Measurements from ENCODE around the gene NT5DC1. TPM values are rescaled to one million over a fixed set of nuclear protein-coding genes. Genes with fewer than 3 reads are reported as not detected.
A peak's percentile ranks its signal among the peaks of the same experiment; 100 is the strongest.
"Not testable (repeated sequence)": the region's sequence is repeated elsewhere in the genome, so short reads cannot be mapped to it uniquely, and the experiment has no call there.

The NT5DC1 gene
- total RNA-seq, 2 experiments from 2014 or later, result 30.2 to 31.7 TPM

DNA sequence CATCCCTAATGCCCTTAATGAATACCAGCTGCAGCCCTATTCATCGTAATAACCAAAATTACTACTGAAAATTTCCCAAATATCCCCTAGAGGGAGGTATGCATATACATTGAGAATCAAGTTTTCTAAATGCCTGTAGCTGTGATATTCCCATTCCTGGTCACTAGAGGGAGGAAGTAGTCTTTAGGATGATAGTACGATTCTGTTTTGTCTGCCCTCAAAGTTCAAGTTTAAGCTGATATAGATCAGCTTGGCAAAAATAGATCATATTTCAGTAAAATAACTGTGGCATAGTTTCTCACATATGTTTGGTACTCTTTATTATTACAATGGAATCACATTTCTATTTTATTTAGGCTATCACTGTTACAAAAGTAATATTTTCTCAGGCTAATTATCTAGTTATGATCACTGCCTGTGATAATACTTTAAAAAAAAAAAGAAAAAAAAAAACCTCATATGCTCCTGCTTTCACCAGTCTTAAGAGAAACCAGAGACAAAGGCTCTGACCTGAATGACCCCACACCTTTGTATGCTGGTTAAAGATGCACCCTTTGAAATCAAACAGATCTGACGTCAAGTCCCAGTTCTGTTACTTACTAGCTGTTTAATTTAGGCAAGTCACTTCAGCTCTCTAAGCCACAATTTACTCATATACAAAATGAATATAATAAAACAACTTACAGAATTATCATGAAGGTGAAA is 168.1 kb downstream of the NT5DC1 start:
- Mint-ChIP-seq H3K4me1 (peaks cover 11% of the 10 kb centered on the region), H3K36me3 (ENCODE audit: low read depth) (peaks cover 8% of the 10 kb centered on the region), H3K27ac (no peak overlapping the region), H3K9me3 (no peaks in the 10 kb centered on the region), H3K27me3 (no peaks in the 10 kb centered on the region), H3K4me3 (no peak overlapping the region)
- CTCF ChIA-PET, result interaction anchor here (0.9 to 3.4 kb wide), 9 partner anchors 10 to 393 kb away, joined by 3 to 13 read pairs (median 5); partner anchors contain the start of genes RWDD1 and TSPYL4
- DNase-seq, result no peak
- POLR2A ChIA-PET, result no interaction called here

DNA sequence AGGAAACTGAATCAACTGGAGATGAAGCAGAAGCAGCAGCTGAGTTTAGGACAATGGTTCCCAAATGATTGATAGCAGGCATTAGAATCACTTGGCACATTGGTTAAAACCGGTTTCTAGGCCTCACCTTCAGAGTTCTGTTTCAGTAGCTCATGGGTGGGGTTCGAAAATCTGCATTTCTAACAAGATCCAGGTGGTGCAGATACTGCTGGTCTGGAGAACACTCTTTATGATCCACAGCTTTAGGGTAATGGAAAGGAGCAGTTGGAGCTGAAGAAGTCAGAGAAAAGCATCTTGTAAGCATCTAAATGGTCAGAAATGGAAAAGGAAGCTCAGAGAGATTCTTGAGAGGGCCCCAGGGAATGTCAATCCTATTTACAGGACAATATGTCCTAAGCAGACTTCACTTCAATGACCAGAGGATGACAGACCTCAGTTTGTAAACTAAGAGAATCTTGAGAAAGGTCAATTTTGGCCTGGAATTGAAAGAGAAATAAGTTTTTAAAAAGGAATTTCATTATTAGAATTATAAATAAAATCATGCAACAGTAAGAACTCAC is 170.6 kb downstream of the NT5DC1 start:
- H3K36me3 Mint-ChIP-seq (ENCODE audit: low read depth), result peaks cover 18% of the 10 kb centered on the region
- H3K4me1 Mint-ChIP-seq, result peaks cover 17% of the 10 kb centered on the region
- DNase-seq, result no peak
- H3K27me3 Mint-ChIP-seq, result no peaks in the 10 kb centered on the region
- CTCF ChIA-PET, result interaction anchor here (1.0 kb wide), 1 partner anchor 9 kb away, joined by 3 read pairs; no protein-coding TSS in a partner anchor
- H3K9me3 Mint-ChIP-seq, result no peaks in the 10 kb centered on the region
- POLR2A ChIA-PET, result no interaction called here
- no peak overlapping the region for H3K27ac Mint-ChIP-seq
- no peak overlapping the region for H3K4me3 Mint-ChIP-seq

DNA sequence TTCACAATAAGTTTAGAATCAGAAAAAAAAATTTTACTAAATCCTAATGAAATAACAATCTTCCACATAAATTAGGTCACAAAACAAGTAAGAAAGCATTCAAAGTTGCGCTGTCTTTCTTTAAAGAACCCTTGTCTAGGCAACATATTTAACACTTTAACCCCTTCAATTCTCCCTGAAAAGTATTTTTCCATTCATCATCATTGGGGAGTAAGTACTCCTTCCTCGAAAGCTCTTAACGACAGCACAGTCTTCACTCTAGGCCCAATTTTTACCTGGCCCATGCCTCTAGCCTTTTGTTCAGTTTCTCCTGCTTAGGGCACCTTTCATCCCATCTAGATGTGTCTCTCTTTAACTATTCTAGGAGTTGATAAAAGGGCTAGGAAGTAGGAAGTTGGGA is 176.5 kb downstream of the NT5DC1 start:
- ChIA-PET CTCF (interaction anchor here (0.6 to 1.0 kb wide), 3 partner anchors 13 to 1423 kb away, joined by 3 read pairs; no protein-coding TSS in a partner anchor), POLR2A (no interaction called here)
- Mint-ChIP-seq H3K4me1 (peaks cover 49% of the 10 kb centered on the region), H3K4me3 (peak overlapping the region; percentile 90), H3K27me3 (no peaks in the 10 kb centered on the region), H3K9me3 (no peaks in the 10 kb centered on the region), H3K36me3 (ENCODE audit: low read depth) (peaks cover 47% of the 10 kb centered on the region), H3K27ac (peak overlapping the region; percentile 79)
- no peak for DNase-seq

DNA sequence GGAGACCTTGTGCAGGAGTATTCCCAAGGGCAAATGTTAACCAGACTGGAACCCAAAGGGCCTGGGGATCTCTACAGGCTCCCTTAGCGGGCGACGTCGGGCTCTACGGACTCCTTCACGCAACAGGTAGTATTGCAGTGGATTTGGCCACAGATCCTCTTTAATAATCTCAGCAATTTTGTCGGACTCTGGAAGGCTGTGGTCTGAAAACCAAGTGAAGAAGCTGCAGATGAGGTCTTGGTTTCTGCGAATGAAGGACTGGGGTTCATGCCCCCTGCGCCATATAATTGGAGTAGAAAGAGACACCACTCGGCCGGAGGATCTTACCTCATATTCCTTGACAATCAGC is 177.8 kb downstream of the NT5DC1 start:
- H3K27ac Mint-ChIP-seq, result peak overlapping the region; percentile 97
- H3K9me3 Mint-ChIP-seq, result no peaks in the 10 kb centered on the region
- no peak for DNase-seq
- no peaks in the 10 kb centered on the region for H3K27me3 Mint-ChIP-seq
- H3K4me3 Mint-ChIP-seq, result peak overlapping the region; percentile 90
- peaks cover 46% of the 10 kb centered on the region for H3K36me3 Mint-ChIP-seq (ENCODE audit: low read depth)
- POLR2A ChIA-PET, result no interaction called here
- peaks cover 49% of the 10 kb centered on the region for H3K4me1 Mint-ChIP-seq
- CTCF ChIA-PET, result interaction anchor here (0.7 to 2.1 kb wide), 4 partner anchors 9 to 26 kb away, joined by 3 to 8 read pairs (median 6); no protein-coding TSS in a partner anchor

DNA sequence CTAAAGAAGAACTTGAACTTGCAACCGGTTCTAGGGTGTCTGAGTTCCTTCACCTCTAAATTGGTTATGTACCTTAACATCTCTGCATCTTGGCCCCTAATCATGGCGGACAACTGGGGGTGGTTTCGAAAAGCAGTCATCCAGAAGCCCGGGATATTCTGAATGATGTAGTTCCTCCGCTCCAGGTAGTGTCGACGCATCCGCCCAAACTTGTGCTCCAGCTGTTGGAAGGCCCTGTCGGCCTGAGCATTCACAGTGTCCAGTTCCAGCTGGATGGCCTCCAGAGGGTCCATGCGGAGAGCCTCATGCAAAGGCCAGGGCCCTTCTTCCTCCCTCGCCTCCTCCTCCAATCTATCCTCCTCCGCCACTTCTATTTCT is 178.2 kb downstream of the NT5DC1 start:
- H3K27ac Mint-ChIP-seq, result peak overlapping the region; percentile 97
- H3K4me3 Mint-ChIP-seq, result peak overlapping the region; percentile 90
- peaks cover 49% of the 10 kb centered on the region for H3K4me1 Mint-ChIP-seq
- peak; percentile 22 for DNase-seq
- ChIA-PET CTCF (interaction anchor here (0.7 to 2.1 kb wide), 5 partner anchors 9 to 281 kb away, joined by 3 to 8 read pairs (median 5); no protein-coding TSS in a partner anchor), POLR2A (interaction anchor here (0.6 to 2.0 kb wide), 2 partner anchors 292 to 402 kb away, joined by 4 read pairs; partner anchors contain the start of gene RWDD1)
- no peaks in the 10 kb centered on the region for H3K9me3 Mint-ChIP-seq
- H3K27me3 Mint-ChIP-seq, result no peaks in the 10 kb centered on the region
- H3K36me3 Mint-ChIP-seq (ENCODE audit: low read depth), result peaks cover 45% of the 10 kb centered on the region

DNA sequence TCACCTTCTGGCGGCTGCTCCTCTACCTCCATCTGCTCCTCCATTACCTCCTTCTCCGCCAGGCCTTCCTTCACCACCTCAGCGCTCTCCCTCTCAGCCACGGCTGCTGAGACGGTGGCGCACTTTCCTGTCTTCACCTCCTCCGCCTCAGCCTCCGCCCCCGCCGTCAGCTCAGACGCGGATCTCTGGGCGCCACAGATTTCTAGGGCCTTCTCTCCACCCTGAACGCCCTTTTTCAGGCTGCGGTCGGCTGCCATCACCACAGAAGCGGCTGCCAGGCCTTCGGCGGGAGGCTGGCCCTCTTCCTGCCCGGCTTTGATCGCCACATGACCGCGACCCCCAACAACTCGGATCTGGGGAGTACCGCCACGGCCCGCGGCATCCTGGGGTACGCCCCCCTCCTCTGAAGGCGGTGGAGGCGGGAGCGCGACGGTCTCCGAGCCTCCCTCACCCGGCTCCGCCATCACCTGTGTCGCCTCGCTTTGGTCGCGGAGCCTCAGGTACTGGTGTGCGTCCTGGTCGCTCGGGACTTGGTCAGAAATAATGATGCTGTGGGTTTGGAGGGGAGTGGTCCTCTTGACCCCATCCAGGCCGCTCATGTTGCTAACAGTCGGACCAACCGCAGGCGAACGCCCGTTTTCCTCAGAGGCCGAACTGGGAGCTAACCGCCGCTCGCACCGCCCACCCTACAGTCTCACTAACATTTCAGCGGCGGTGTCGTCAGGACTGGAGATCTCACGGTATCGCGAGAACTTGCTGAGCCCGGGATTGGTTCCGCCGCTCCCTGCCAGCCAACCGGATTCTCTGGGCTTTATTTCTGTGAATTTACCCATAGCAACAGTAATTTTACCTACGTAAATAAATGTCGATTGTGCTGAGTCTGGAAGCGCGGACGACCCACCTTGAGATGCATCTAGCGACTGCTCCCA is 178.8 kb downstream of the NT5DC1 start, which contains the start of gene TSPYL1:
Gene TSPYL1 (minus strand): TSS at position 699 of the 929 bp plus-strand sequence. CDS start 100 bp downstream, at position 599.
- Mint-ChIP-seq H3K27me3 (no peaks in the 10 kb centered on the region), H3K36me3 (ENCODE audit: low read depth) (peaks cover 41% of the 10 kb centered on the region), H3K27ac (peak within 1 kb of the TSS; percentile 97), H3K9me3 (no peaks in the 10 kb centered on the region), H3K4me3 (peak within 1 kb of the TSS; percentile 90), H3K4me1 (peaks cover 49% of the 10 kb centered on the region)
- ChIA-PET POLR2A (interaction anchor here (0.6 to 2.0 kb wide), 4 partner anchors 12 to 401 kb away, joined by 3 to 4 read pairs (median 4); partner anchors contain the start of genes RWDD1 and TSPYL4), CTCF (interaction anchor here (0.7 to 2.1 kb wide), 7 partner anchors 8 to 281 kb away, joined by 3 to 8 read pairs (median 4); no protein-coding TSS in a partner anchor)
- DNase-seq, result peak; percentile 97

DNA sequence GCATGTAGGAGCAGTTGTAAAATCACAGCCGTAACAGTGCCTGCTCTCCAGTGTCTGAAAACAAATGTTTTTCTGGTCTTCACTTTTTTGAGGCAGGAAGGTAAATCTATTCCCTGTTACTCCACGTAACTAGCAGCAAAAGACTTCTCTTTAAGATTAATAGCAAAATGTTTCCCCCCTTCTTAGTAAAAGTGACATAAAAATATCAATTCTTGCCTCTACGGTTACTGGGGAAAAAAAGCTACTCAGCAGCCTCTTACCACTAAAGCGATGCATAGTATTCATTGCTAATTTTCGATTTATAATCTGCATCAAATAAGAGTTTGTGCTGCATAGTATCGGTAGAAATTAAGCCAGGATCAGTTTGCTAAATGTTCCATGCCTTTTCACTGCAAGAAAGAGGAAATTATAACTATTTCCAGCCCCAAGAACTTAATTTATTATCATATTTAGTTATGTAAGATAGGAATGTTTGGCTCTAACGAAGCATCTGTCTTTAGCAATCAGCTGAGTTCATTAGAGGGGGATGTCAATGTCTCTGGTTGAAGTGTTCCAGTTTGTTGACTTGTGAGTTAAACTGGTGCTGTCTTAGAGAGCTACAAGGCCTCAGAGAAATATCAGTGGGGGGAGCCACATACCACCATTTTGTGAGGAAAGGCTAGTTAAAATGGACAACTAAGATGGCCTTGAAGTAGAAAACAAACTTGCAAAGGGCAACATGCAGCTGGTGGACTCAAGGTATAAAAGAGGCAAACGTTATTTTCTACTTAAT is 179.7 kb downstream of the NT5DC1 start:
- Mint-ChIP-seq H3K36me3 (ENCODE audit: low read depth) (peaks cover 35% of the 10 kb centered on the region), H3K4me1 (peaks cover 43% of the 10 kb centered on the region)

DNA sequence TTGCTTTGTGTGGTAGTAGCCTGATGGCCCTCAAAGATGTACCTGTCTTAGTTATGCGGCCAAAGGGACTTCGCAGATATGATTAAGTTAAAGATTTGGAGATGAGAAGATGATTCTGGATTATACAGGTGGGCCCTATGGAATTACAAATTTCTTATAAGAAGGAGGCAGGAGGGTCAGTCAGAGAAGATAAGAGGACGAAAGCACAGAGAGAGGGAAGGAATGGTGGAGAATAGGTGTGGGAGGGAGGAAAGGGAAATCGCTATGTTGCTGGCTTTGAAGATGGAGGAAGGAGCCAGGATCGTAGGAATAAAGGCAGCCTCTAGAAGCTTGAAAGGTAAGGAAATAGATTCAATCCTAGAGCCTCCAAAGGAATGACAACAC is 180.3 kb downstream of the NT5DC1 start:
- Mint-ChIP-seq H3K27me3 (no peaks in the 10 kb centered on the region), H3K36me3 (ENCODE audit: low read depth) (peaks cover 32% of the 10 kb centered on the region), H3K9me3 (no peaks in the 10 kb centered on the region), H3K4me1 (peaks cover 39% of the 10 kb centered on the region), H3K27ac (peak overlapping the region; percentile 97), H3K4me3 (peak overlapping the region; percentile 90)
- ChIA-PET POLR2A (no interaction called here), CTCF (interaction anchor here (1.2 to 1.8 kb wide), 3 partner anchors 9 to 29 kb away, joined by 3 to 4 read pairs (median 4); no protein-coding TSS in a partner anchor)
- DNase-seq, result no peak

More for the DNA sequence above, 179.7 kb downstream of the NT5DC1 start:
- Mint-ChIP-seq H3K27me3 (no peaks in the 10 kb centered on the region), H3K27ac (peak overlapping the region; percentile 97), H3K4me3 (peak overlapping the region; percentile 90), H3K9me3 (no peaks in the 10 kb centered on the region)
- POLR2A ChIA-PET, result interaction anchor here (0.6 to 2.0 kb wide), 3 partner anchors 13 to 291 kb away, joined by 3 to 4 read pairs (median 3); partner anchors contain the start of genes RWDD1 and TSPYL4
- no peak for DNase-seq
- CTCF ChIA-PET, result interaction anchor here (1.0 to 2.1 kb wide), 5 partner anchors 7 to 62 kb away, joined by 3 to 7 read pairs (median 4); no protein-coding TSS in a partner anchor

DNA sequence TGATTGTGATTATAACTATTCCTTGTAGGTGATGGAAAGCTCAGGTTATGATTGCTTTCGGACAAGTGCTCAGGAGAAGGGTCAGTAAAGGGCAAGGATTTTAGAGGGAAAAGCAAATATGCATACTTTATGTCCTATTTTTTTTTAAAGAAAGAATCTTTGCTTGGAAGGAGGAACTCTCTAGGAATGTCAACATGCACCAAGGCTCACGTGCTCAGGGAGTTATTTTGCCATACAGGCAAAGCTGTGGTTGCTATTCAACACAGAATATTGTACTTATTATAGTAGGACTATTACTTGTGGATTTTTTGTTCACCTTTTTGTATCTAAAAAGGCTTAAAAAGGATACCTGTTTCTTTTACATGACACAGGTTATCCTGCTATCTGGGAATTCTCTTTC is 182.0 kb downstream of the NT5DC1 start:
- no peaks in the 10 kb centered on the region for H3K9me3 Mint-ChIP-seq
- H3K27ac Mint-ChIP-seq, result no peak overlapping the region
- H3K27me3 Mint-ChIP-seq, result no peaks in the 10 kb centered on the region
- no peak overlapping the region for H3K4me3 Mint-ChIP-seq
- peaks cover 24% of the 10 kb centered on the region for H3K4me1 Mint-ChIP-seq
- no peak for DNase-seq
- POLR2A ChIA-PET, result no interaction called here
- CTCF ChIA-PET, result no interaction called here
- H3K36me3 Mint-ChIP-seq (ENCODE audit: low read depth), result peaks cover 18% of the 10 kb centered on the region

DNA sequence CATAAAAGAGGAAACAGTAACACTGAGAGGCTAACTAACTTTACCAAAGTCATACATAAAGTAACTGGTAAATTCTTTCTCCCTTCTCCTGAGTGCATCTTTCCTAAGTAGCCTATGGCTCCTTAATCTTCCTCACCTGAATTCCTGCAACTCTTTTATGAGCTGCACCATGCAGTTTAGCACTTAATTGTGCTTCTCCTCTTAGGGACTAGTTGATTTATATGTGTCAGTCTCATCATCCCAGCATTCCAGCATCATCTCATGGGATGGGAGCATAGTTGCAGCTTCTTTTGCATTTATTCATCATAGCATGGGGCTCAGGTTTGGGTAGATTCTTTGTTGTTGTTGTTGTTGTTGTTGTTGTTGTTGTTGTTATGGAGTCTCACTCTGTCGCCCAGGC is 182.5 kb downstream of the NT5DC1 start:
- no peaks in the 10 kb centered on the region for H3K9me3 Mint-ChIP-seq
- H3K4me3 Mint-ChIP-seq, result no peak overlapping the region
- H3K27ac Mint-ChIP-seq, result no peak overlapping the region
- no peaks in the 10 kb centered on the region for H3K27me3 Mint-ChIP-seq
- peaks cover 14% of the 10 kb centered on the region for H3K36me3 Mint-ChIP-seq (ENCODE audit: low read depth)
- CTCF ChIA-PET, result no interaction called here
- no peak for DNase-seq
- H3K4me1 Mint-ChIP-seq, result peaks cover 19% of the 10 kb centered on the region
- POLR2A ChIA-PET, result no interaction called here

DNA sequence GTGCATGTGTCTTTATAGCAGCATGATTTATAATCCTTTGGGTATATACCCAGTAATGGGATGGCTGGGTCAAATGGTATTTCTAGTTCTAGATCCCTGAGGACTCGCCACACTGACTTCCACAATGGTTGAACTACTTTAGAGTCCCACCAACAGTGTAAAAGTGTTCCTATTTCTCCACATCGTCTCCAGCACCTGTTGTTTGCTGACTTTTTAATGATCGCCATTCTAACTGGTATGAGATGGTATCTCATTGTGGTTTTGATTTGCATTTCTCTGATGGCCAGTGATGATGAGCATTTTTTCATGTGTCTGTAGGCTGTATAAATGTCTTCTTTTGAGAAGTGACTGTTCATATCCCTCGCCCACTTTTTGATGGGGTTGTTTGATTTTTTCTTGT is 184.3 kb downstream of the NT5DC1 start:
- H3K27ac Mint-ChIP-seq; H3K27me3 Mint-ChIP-seq; CTCF ChIA-PET; H3K9me3 Mint-ChIP-seq; H3K36me3 Mint-ChIP-seq (ENCODE audit: low read depth); DNase-seq; POLR2A ChIA-PET; H3K4me3 Mint-ChIP-seq: not testable (repeated sequence)
- peaks cover 12% of the 10 kb centered on the region for H3K4me1 Mint-ChIP-seq

Data from activated CD4-positive, alpha-beta T cell treated with anti-CD3 and anti-CD28 coated beads, Interleukin-2, amount 10 ng/mL, durations not matched to agents 7 days and 5 days (primary cell).